ACHN (cell line): ENCODE data around the gene CCDC106.
A peak's percentile ranks its signal among the peaks of the same experiment; 100 is the strongest.

Experiments used
- DNase-seq: peaks from one replicate; pipeline ENCODE4 v3.0.0-alpha.2; 2015
- in situ Hi-C: cut with HindIII; loops from 2 replicates; pipeline ENCODE4 v1.10.0; 2017; ENCODE audit warnings: low sequenced_read_pairs, low pct_ligation_motif_present, low pct_unique_long_range_greater_than_20kb

Gene CCDC106

DNA sequence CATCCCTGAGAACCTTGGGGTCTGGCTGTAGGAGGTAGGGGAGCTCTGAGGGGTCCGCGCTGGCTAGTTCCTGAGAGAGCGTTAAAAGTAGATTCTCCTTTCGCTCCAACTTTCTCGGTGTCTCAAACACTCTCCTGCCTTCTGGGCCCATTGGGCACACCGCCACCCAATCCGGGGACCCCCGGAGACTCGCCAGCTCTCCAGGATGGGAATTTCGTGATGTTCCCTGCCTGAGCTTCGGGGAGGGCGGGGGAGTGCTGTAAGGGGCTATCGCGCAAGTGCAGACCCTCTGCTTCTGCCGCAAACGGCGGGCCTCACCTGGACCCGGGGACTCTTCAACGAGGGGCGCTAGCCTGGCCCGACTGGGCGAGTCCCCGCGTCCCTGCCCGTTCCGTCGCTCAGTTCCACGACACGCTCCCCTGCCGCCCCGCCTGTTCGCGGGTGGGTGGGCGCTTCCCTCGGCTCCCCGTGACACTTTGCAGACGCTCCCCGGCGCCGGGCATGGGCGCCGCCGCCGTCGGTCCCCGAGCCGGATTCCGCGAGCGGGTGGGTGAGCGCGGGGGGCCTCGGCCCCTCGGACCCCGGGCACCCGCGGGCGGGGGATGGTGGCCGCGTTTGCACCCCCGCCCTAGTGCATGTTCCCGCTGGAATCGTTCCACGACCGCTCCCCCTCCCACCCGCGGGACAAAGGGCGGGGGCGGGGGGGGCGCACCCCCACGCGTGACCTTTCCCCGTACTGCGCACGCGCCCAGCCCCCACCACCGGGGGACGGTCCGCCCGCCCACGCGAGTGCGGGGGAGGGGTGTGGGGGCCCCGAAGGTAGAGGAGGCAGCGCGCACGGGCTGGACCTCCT, at the start of gene CCDC106:
CCDC106 (plus strand) TSS at position 481 of the 853 bp plus-strand sequence. CDS start 835 bp downstream, outside the sequence.
- in situ Hi-C loops = no loop called here
- DNase-seq = peak; percentile 52

DNA sequence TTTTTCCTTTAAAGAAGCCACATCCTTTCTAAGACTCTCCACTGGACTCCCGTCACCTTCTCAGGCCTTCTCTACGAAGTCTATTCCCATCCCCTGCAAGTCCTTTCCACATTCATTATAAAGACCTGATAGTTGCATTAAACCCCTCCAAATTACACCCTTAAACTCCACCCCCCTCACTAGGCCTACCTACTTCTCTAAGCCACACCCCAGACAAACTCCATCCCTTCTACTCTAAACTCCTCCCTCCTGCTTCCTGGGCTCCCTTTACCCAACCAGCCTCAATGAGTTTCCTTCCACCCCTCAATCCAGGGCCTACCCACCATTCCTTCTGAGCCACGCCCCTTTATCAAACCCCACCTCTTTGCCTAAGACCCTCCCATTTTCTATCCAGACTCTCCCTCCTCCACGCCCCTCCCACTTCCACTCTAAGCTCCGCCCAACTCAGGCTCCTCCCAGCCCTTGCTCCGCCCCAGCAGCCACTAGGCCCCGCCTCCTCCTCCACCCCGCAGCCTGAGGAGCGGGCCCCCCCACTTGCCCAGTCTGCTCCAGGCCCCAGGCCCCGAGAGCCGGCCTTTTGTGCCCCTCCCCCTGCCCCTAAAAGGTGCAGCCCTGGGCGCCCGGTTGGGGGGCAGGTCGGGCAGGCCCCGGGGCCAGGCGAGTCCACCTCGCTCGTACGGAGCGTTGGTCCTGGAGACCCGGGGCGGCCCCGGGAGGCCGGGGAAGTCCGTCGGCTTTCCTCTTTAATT, 49.1 kb upstream of the CCDC106 start:
- in situ Hi-C loops = no loop called here
- DNase-seq = peak; percentile 93

DNA sequence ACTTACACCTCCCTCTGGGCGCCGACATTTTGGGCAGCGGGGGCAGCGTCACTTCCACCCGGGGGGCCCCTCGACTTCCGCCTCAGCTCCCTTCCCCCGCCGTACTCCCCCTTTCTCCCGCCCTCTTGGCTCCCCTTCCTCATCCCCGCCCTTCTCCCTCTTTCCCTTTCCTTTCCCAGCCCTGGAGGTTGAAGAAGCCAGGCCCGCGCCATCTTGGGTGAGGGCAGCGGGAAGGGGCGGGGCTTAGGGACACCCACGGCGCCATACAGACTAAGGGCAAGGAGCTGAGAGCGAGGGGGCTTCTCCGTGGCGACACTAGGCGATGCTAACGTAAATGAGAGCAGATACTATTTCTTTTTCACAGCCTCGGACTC, 48.6 kb upstream of the CCDC106 start, which contains the start of gene FIZ1:
FIZ1 (minus strand) TSS at position 50 of the 374 bp plus-strand sequence. CDS start 1,652 bp downstream, outside the sequence.
- peak; percentile 96 for DNase-seq
- in situ Hi-C loops = no loop called here

DNA sequence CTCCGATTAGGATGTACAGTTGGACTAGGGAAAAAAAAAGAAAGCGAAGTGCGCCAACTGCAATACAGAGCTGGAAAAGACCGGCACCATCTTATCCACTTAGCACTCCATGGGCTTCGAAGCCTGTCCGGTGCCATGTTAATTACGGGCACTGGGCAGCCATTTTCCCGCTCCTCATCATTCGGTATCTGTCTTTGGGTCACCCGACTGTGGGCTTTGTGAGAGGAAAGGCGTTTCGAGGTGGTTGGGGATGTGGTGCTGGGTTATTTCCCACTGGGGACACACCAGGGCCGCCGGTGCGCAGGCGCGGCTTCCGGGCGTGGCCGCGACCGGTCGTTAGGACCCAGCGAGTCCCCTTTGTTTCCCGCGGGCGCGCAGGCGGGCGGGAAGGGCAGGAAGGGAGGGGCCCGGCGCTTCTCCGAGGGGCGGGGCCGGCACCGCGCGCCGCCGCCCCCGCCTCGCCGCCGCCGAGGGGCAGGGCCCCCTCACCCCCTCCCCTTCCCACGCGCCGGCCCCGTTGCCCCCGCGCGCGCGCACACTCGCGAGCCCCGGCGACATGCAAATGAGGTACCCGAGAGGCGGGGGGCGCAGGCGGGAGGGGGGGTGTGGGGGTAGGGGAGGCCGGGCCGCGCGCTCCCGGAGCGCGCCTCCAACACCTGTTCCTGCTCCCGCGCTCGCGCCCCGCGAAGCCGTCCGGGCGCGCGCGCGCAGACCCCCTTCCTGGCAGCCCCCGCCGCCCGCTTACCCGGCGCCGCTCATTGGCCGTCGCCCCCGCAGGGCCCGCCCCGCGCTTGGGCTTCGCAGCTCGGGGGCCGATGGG, 48.0 kb upstream of the CCDC106 start, which contains the start of gene ZNF524:
ZNF524 (plus strand) TSS at position 447 of the 820 bp plus-strand sequence. CDS start 1,825 bp downstream, outside the sequence.
- in situ Hi-C loops = no loop called here
- DNase-seq = peak; percentile 80

DNA sequence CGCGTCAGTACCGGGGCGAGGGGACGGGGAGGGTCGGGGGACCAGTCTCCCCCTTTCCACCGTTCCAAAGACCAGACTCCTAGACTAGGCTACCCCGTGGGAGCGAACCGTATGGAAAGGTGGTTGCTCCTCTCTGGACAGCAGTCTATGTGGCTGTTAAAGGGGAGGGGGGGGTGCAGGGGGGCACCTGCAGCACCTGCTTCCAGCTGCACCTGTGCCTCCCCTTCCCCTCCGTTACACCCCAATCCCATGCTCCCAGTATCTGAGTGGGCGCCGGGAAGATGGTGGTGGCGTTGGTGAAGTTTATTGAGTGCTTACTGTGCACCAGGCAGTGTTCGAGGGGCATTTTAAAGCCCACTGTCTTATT, 47.4 kb upstream of the CCDC106 start:
- no peak for DNase-seq
- in situ Hi-C loops = no loop called here

DNA sequence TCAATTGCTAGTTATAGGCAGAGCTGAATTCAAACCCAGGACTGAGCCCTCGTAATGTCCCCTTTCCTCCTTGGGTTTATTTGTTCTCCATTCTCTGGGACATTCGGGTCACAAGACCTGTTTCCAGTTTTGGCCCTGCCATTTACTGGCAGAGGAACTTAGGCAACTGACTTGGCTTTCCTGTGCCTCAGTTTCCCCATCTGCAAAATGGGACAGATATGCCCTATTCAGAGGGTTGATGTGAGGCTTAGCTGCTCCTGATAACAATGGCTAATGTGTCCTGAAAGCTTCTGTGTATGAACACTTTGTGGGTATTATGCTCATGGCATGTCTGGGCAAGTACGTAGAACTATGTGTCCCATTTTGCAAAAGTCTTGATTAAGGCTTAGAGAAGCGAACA, 46.9 kb upstream of the CCDC106 start:
- in situ Hi-C loops = no loop called here
- no peak for DNase-seq

DNA sequence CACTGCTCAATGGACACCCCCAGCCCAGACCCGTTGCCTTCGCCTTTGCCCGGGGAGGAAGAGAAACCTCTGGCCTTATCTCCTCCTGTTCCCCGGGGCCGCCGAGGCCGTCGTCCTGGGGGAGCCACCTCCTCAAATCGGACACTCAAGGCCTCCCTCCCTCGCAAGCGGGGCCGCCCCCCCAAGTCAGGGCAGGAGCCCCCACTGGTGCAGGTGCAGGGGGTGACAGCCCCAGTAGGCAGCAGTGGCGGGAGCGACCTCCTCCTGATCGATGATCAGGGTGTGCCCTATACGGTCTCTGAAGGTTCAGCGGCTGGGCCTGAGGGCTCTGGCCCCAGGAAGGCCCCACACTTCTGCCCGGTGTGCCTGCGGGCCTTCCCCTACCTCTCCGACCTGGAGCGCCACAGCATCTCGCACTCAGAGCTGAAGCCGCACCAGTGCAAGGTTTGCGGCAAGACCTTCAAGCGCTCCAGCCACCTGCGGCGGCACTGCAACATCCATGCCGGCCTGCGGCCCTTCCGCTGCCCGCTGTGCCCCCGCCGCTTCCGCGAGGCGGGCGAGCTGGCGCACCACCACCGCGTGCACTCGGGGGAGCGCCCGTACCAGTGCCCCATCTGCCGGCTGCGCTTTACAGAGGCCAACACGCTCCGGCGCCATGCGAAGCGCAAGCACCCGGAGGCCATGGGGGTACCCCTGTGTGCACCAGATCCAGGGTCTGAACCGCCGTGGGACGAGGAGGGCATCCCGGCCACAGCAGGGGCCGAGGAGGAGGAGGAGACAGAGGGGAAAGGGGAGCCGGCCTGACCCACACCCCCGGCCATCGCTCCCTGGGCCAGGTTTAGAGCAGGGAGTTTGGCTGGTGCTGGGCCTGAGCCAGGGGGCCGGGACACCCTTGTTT, 45.7 kb upstream of the CCDC106 start:
- in situ Hi-C loops = no loop called here
- DNase-seq = no peak

DNA sequence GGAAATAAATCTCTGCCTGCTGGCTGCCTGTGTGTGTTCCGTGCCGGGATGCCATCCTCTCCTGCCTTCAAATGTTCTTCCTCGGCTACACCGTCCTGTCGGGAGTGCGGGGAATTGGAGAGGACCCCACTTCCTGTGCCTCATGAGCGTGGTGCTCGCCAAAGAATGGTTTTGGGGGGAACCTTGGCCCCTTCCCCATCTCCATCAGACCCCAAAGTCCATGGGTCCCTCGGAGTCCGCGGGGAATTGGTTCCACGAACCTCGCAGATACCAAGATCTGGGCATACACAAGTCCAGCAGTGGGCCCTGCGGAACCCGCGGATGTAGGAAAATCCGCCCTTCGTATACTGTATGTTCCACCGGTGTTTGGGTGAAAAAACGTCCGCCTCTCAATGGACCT, 44.9 kb upstream of the CCDC106 start:
- no peak for DNase-seq
- in situ Hi-C loops = no loop called here

DNA sequence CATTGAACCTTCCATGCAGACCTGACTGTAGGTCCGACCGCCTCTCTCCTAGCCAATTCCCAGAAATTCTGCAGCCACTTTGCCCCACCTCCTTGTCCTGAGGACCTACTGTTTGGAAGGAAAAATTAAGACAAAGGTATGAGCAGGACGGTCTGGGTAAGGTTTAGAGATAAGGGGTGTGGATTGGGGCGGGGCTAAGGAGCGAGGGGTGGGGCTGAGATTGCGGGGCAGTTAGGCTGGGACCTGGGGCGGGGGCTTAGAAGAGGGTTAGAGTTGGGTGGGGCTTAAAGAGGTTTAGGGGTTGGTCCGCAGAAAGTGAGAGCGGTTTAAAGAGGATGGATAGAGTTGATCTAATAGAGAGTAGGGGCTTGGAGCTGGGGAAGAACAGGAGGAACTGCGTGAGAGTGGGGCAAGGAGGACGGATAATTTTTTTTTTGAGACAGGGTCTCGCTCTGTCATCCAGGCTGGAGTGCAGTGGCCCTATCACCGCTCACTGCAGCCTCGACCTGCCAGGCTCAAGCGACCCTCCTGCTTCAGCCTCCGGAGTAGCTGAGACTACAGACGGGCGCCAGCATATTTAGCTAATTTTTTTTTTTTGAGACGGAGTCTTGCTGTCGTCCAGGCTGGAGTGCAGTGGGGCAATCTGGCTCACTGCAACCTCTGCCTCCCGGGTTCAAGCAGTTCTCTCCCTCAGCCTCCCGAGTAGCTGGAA, 44.3 kb upstream of the CCDC106 start:
- DNase-seq = no peak
- in situ Hi-C loops = no loop called here

DNA sequence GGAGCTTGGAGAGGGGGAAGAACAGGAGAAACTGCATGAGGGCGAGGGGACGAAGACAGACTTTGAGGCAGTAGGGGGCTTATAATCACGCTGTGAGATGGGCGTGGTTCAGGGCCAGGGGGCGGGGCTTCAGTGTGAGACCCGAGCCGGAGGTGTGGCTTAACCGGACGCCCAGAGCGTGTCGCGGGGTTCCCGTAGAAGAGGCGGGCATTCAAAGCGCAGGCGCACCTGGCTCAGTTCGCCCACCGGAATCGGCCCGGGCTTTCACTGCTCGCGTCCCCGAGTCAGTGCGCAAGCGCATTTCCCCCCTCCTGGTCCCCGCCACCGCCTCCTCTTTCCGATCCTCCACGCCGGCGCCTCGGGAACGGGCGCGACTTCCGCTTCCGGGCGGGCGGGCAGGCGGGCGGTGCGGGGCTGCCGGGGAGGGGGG, 42.8 kb upstream of the CCDC106 start:
- peak; percentile 96 for DNase-seq
- in situ Hi-C loops = no loop called here

DNA sequence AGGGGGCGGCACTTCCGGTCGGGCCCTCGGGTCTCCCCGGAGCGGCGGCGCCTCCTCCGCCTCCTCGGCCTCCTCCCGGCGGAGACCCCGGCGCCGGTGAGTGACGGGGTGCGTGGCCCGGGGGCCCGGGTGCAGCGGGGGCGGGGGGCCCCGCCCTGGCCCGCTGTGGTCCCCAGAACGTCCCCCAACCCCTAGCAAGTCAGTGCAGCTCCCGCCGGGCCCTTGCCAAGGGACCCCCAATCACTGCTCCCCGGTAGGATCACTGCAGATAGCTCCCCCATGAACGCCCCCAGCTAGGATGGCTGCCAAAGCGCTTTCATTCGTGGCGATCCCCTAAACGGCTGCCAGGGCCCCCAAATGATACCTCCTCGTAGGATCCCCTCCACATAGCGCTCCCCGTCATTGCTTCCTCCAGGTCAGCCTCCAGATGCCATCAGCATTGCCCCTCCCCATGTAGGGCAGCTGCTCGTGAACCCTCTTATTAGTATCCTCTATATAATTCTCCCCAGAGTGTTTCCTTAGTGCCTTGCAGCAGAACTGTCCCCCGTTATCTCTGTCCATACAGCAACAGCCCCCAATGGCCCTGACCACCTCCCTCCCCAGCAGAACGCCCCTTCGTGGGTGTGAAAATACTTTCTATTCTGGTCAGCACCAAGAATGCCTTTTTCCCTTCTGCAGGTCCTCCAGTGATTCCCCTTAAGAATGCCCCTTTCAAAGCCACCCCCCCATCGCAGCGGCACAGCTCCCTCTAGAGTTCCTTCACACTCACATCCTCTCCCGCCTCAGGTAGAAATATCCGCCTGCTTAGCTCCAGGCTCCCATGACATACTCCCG, 42.2 kb upstream of the CCDC106 start, which contains the start of gene ZNF865:
ZNF865 (plus strand) TSS at position 11 of the 834 bp plus-strand sequence. CDS start 7,972 bp downstream, outside the sequence.
- in situ Hi-C loops = no loop called here
- peak; percentile 82 for DNase-seq

DNA sequence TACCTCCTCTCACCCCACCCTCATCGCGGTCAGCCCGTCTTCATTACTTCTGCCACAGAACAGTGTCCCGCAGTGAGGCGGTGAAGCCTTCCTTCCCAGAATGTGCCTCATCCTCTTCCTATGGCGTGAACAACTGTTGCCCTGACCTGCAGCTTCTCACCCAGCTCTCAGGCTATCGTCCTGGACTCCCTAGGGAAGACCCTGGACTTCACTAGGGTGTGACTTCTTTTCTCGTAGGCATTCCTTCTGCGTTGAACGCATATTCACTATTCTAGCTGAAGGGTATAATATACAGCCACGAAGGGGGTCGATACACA, 41.6 kb upstream of the CCDC106 start:
- no peak for DNase-seq
- in situ Hi-C loops = no loop called here

DNA sequence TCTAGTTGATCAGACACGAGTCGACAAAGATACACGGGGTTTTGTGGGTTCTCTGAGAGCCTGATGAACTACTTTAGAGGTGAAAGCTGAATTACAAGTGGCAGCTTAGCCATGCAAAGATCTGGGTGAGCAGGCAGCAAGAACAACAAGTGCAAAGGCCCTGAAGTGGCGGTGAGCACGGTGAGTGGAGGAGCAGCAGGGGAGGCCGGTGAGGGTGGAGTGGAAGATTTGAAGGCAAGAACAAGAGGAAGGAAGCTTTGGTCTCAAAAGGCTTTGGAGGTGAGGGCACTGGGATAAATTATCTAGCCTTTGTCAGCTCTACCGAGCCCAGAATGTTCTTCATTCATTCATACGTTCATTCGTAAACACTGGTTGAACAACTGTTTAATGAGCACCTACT, 41.2 kb upstream of the CCDC106 start:
- in situ Hi-C loops = no loop called here

DNA sequence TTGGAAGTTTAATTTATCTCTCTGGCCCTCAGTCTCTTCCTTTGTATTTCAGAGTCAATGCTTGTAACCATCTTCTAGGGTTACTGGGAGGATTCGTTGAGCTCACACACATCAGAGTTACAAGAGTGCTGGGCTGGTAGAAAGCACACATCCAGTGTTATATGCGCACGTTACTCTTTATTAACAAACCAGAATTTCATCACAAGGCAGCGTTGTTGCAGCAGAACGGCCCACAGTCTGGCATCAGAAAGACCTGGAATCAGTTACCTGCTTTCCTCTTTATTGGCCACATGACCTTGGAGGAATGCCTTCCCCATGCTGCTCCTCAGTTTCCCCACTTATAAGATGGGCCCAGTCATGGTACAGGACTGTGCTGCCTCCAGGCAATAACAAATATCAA, 38.7 kb upstream of the CCDC106 start:
- in situ Hi-C loops = no loop called here
- no peak for DNase-seq

More for the DNA sequence above, 41.2 kb upstream of the CCDC106 start:
- DNase-seq = no peak

DNA sequence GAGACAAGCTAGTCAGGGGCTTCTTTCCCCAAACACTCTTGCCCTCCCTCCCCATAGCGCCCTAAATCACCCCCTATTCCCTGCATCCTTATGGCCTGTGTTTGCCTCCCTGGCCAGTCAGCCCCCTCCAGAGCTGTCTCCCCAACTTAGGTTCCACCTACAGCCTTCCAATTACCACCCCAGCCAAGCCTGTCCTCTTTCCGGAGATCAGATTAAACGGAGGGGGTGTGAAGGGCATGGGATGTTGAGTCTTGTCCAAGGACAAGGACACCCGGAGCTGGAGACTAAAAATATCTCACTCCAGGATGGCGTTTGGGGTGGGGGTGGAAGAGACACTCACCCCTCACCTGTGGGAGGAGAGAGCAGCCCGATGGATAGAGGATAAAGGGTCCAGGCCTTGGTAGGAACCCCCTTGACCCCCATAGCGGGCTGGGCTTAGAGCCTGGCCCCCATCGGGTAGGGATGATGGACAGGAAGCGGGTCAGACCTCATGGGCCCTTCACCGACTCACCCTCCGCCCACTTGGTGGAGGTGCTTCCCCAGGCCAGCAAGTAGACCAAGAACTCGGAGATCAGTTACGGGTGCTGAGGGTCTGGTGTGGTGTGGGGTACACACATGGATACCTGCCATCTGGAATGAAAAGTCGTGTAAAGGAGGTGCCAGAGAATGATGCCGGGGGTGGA, 36.6 kb upstream of the CCDC106 start:
- no peak for DNase-seq
- in situ Hi-C loops = no loop called here
